ENCODE measurements around the gene CCPG1. TPM values are rescaled to one million over a fixed set of nuclear protein-coding genes. Genes with fewer than 3 reads are reported as not detected.

Gene CCPG1
- total RNA-seq, 1 experiment from 2014 or later = 298 TPM

DNA sequence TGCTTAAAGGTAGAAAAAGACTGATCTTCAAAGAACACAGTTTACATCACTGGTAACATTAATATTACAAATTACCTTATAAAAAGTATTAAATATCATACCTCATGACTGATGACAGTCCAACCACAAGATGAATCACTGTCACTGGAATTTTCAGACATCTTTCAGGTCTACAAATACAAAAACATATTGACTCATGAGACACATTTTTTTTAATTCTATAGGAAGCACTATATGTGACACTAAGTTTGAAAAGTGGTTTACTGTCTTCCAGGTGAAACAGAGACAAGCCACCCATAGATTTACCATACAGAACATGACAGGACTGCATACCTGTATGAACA, 18.9 kb downstream of the CCPG1 start:
- no peak for DNase-seq (ENCODE audit: extremely low read depth, low read depth)

DNA sequence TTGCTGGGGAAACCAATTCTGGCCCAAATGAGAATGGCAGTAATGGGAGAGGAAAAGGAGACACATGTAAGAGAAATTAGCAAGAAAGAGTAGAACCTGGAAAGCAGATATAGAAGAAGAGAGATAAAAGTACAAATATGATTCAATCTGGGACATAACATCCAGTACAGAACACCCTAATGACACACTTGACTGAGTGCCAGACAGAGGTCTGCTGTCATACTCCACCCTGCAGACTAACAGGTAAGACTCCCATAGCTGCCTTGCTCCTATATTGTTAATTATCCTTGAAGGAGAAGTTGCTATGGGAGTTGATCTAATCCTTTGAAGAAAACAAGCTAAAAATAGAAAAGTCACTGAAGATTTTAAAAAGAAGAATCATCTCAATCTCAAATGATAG, 21.1 kb downstream of the CCPG1 start:
- no peak for DNase-seq (ENCODE audit: extremely low read depth, low read depth)

DNA sequence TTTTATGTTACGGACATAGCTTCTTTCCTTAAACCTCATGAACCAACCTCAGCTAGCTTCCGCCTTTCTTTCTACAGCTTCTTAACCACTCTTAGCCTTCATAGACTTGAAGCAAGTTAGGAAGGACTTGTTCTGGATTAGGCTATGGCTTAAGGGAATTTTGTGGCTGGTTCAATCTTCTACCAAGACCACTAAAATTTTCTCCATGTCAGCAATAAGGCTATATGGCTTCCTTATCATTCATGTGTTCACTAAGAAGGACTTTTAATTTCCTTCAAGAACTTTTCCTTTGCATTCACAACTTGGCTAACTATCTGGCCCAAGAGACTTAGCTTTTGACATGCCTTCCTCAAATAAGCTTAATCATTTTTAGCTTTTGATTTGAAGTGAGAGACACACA, 24.5 kb downstream of the CCPG1 start:
- DNase-seq (ENCODE audit: extremely low read depth, low read depth) = no peak

DNA sequence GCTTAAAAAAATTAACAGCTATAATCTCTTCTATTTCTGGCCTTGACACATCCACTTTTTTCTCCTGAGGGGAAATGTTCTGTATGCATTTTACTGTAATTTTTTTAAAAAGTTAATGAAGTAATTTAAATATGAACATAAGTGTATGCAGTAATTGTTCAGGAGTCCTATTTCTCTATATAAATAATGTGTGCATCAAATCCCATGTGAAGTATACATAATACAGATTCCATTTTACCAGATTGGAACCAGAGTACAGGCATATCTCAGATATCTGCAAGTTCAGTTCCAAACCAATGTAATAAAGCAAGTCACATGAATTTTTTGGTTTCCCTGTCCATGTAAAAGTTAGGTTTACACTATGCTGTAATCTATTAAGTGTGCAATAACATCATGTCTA, 26.6 kb downstream of the CCPG1 start:
- no peak for DNase-seq (ENCODE audit: extremely low read depth, low read depth)

DNA sequence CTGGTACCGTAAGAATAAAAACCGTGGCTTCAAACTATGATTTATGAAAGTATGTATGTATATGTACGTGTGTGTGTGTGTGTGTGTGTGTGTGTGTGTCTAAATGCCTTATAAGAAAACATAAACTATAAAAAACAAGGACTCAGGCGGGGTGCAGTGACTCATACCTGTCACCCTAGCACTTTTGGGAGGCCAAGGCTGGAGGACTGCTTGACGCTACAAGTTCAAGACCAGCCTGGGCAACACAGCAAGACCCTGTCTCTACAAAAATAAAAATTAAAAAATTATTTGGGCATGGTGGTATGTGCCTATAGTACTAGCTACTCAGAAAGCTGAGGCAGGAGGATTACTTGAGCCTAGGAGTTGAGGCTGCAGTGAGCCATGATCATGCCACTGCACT, 29.1 kb downstream of the CCPG1 start:
- no peak for DNase-seq (ENCODE audit: extremely low read depth, low read depth)

DNA sequence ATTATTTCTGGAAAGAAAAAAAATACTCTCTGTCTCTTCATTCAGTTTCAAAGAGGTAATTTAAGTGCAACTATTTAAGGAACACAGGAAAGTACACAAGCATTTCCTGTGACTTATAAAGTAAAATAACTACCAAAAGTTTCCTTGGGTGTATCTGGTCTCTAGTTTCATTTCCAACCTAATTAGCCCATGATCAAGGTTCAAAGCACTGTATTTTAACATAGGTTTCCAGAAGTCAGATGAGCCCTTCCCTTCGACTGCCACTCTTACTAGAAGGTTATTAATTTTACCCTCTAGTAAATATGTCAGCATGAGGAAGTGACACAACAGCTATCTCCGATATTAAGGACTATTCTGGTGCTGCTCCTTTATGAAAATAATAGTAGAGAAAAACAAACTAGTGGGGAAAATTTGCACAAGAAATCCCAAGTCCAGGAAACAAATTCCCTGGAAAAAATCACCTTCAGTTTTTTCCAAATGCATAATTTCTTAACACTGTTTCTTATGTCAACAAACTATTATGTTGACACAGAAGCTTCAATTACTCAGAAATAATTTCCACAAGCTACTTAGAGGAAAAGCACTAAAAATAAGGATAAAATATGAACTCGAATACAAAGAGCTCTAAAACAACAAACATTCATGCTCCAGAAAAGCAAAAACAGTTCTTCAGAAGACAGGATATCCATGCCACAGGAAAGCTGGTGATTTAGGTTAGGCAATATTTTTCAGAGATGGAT, 35.3 kb downstream of the CCPG1 start:
- no peak for DNase-seq (ENCODE audit: extremely low read depth, low read depth)

DNA sequence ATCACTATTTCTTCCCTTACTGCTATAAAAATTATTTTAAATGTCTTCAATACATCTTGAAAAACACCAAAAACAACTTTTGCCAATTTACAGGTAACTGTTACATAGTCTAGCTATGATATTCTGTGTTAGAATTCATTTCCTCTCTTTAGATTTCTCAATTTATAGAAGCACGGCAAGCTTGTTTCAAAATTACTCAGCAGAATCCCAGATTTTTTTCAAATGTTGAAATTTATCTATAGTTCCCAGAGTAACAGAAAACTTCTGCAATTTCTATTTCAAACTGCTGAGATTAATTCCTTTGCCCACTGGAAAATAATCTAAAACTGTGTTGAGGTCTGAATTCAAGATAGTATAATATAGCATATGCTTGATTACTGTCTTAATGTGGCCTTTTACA, 41.2 kb downstream of the CCPG1 start:
- no peak for DNase-seq (ENCODE audit: extremely low read depth, low read depth)

DNA sequence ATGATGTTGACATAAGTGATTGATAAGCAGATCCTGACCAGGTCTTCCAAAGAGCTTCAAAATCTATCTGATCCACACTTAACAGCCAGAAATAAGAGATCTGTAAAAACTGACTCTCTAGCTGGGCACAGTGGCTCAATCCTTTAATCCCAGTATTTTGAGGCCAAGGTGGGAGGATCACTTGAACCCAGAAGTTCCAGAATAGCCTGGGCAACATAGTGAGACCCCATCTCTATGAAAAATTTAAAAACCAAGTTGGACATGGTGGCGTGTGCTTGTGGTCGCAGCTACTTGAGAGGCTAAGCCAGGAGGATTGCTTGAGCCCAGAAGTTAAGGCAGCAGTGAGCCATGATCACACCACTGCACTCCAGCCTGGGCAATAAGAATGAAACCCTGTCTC, 45.5 kb downstream of the CCPG1 start:
- DNase-seq (ENCODE audit: extremely low read depth, low read depth) = no peak

DNA sequence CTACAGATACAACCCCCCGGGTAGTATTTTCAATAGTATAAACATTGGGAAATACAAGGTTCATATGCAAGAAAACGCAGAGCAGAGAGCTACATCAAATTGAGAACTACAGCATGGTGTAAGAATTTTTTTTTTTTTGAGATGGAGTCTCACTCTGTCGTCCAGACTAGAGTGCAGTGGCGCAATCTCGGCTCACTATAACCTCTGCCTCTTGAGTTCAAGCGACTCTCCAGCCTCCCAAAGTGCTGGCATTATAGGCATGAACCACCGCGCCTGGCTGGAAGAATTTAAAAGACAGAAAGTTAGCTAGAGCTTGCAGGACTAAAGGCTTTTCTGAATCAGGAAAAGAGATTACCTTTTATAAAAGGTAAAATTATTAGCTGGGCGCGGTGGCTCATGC, 47.1 kb downstream of the CCPG1 start:
- DNase-seq (ENCODE audit: extremely low read depth, low read depth) = no peak

DNA sequence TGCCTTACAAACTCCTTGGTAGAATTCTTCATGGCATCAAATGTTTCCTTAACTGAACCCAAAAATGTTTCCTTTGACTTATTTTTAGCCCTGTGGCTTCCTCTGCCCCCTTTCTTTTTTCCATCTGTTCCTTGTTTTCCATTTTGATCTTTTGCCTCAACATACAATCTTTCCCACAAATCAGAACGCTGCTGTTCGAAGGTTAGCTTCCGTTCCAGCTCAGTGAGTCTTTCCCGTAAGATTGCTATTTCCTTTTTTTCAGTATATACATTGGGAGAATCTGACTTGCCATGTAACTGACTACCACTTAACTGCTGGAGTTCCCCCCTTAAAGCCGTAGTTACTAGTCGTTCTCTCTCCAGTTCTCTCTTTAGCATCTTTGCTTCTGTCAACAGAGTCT, 47.9 kb downstream of the CCPG1 start:
- no peak for DNase-seq (ENCODE audit: extremely low read depth, low read depth)

DNA sequence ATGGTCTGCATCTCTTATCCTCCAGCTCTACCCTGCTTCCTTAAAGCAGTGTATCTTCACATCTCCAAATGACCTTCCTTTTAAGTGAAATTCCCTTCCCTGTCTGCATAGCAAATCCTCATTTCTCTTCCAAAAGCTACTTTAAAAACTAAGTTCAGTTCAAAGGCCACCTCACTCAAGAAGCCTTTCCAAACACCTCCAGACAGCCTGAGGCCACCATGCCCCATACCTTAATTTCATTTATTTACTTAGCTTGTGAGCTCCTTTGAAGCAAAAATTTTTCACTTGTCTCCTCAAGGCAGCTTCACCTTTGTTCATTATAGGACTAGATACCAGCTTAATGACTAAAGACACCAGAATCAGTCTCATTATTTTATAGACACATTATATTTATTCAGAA, 49.7 kb downstream of the CCPG1 start:
- DNase-seq (ENCODE audit: extremely low read depth, low read depth) = no peak

DNA sequence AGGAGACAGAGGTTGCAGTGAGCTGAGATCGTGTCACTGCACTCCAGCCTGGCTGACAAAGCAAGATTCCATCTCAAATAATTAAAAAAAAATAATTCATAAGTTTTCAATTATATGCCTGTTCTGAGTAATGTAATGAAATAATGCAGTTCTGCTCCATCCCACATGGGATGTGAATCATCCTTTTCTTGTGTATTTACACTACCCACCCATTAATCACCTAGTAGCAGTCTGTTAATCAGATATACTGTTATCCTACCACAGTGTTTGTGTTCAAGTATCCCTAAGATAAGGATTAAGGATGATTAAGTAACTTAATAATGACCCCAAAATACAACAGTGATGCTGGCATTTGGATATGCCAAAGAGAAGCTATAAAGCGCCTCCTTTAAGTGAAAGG, 50.4 kb downstream of the CCPG1 start:
- DNase-seq (ENCODE audit: extremely low read depth, low read depth) = no peak

DNA sequence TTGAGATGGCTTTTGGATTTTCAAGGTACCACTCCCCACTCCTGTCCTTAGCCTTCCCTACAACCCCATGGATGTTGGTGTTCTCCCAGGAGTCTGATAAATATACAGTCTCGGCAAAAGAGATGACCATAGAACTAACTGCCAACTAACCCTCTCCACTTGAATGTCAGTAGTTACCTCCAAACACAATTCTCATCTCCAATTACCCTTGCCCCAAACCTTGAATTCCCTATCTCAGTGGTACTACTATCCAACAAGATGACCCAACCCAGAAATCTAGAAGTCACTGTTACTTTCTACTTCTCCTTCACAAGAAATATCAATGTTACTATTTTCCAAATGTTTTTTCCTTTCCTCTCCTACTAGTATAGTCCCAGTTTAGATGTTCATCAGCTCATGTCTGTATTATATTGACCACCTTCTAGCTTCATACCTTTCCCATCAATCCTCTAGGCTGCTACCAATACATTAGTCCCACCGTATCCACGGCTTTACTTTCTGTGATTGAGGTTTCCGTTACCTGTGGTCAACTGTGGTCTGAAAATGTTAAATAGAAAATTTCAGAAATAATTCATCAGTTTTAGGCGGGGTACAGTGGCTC, 51.1 kb downstream of the CCPG1 start:
- no peak for DNase-seq (ENCODE audit: extremely low read depth, low read depth)

DNA sequence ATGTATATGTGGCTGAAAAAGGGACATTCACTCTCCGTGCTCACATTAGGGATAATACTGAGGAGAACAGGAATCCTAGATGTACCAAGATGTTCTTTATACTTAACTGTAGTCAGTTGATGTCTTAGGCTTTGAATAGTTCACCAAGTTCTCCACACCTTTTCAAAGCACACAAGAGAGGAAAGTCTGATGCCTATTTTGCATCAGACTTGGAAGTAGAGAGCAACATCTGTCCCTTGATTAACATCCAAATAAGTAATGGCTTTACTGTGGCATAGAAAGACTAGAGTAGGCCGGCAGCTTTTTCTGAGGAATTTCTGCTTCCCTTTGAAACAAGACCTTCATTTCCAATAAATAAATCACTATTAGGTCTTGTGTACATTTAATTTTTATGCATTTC, 55.1 kb downstream of the CCPG1 start:
- no peak for DNase-seq (ENCODE audit: extremely low read depth, low read depth)

DNA sequence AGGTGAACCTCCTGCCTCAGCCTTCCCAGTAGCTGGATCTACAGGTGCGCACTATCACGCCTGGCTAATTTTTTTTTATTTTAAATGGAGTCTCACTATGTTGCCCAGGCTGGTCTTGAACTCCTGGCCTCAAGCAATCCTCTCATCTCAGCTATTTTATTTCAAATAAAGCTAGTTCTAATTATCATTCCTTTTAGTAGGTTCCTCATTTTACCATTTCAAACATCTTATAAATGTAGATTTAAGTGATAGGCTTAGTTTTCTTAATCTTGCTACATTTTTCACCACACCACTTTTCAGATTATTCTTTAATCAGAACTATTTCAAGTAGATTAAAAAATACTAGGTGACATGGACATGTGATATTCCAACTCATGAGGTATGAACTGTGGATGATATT, 58.9 kb downstream of the CCPG1 start:
- DNase-seq (ENCODE audit: extremely low read depth, low read depth) = no peak

DNA sequence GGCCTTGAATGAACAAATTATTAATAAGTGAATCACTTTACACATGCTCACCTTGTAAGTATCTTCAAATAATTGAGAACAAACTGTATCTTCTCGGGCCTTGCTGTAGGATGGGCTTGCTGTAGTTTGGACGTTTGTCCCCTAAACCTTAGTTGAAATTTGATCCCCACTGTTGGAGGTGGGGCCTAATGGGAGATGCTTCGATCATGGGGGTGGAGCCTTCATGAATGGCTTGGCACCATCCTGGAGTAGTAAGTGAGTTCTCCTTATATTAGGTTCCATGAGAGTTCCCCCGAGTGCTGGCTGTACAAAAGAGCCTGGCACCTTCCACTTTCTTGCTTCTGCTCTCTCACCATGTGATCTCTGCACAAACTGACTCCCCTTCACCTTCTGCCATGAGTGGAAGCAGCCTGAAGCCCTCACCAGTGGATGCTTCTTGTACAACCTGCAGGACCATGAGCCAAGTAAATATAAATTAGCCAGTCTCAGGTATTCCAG, 59.8 kb downstream of the CCPG1 start:
- no peak for DNase-seq (ENCODE audit: extremely low read depth, low read depth)

DNA sequence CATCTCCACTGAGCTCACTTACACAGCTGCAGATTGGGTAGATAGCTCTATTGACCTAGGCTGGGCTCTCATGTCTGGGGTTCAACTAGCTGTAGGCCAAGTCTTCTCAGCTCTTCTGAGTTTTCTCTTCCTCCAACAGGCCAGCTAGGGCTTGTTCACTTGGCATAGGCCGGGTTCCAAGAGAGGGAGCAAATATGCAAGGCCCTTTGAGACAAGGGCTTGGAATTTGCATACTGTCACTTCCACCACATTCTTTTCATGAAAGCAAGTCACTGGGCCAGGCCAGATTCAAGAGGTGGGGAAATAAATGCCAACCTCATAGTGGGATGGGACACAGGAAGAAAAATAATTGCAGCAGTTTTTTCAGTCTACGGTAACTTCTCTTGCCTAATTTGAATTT, 64.0 kb downstream of the CCPG1 start:
- DNase-seq (ENCODE audit: extremely low read depth, low read depth) = no peak

DNA sequence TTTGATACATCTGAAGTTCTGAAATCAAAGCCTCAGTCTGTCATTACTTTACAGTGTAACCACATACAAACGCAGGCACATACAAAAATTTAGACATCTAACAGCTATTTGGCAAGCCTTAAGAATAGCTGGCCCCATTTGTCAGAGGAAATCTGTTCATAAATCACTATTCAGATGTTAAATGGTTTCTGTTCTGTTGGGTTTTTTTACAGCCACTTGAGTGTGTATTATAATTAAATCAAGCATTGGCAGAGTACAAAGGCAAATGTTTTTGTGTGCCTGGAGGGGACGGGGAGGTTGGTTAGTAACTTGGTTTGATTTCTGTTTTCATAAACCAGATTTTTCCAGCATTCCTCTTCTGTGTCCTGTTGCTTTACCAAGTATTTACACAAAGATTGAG, 65.0 kb downstream of the CCPG1 start:
- DNase-seq (ENCODE audit: extremely low read depth, low read depth) = no peak

DNA sequence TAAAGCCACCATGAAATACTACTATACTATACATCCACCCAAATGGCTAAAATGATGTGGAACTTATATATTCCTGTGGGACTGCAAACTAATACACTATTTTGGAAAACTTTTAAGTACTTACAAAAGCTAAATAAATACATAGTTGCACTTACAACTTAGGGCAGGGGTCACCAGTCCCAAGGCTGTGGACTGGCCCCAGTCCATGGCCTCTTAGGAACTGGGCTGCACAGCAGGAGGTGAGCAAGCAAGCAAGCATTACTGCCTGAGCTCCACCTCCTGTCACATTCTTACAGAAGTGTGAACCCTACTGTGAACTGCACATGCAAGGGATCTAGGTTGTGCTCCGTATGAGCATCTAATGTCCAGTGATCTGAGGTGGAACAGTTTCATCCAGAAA, 71.0 kb downstream of the CCPG1 start:
- no peak for DNase-seq (ENCODE audit: extremely low read depth, low read depth)

DNA sequence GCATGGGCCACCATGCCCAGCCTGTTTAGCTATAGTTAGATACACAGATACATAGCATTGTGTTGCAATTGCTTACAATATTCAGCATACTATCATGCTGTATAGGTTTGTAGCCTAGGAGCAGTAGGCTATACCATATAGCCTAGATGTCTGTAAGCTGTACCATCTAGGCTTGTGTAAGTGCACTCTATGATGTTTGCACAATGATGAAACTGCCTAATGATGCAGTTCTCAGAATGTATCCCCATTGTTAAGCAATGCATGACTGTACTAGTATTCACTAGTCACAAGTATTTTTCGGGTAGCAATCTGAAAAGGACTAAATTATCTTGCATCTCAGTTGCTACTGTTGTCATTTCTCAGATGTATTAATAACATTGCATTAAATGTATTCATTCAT, 73.2 kb downstream of the CCPG1 start:
- DNase-seq (ENCODE audit: extremely low read depth, low read depth) = no peak

DNA sequence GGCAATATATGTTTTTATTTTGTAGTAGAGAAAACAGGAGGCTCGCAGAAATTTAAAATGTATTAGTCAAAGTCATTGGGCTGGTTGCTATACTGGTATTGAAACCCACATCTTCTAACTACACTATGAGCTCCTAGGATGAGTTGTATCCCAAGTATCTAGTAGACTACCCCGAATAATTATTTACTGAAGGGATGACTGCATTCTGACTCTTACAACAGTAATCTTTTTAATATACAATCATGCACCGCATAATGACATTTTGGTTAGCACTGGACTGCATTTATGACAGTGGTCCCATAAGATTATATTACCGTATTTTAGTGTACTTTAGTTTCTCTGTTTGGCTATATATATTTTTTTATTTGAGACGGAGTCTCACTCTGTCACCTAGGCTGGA, 73.8 kb downstream of the CCPG1 start:
- no peak for DNase-seq (ENCODE audit: extremely low read depth, low read depth)

DNA sequence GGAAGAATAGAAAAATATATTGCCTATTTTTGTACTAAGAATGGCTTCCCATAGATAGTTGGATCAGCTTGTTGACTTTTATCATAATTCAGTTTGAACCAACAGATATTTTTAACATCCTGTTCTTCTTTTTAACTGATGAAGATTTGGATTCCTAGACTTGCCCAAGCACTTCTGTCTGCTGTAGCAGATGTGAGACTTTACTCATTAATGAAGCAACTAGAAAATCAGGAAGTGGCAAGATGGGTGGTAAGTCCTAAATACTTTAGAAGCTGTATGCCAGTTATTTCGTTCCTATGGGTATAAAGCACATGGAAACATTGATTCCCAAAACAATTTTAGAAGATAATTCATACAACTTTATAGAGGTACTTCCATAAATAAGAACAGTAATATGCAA, 80.8 kb downstream of the CCPG1 start:
- DNase-seq (ENCODE audit: extremely low read depth, low read depth) = no peak

DNA sequence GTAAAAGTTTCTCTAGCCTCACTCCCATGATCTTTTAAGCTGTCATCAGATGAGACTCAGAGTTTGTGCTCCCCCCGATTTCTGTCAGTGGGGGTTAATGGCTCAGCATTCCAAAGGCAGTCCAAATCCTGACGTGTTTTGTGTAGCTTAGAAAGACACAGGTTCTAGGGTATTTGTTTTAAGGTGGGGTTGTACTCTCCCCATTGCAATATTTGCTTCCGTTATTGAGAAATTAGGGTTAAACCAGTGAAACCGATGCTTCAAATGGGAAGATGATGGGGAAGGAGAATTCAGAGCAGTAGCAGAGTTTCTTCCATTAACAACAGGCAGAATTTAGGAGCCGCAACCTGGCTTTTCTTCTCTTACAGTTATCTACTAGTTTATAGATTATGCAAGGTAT, 85.7 kb downstream of the CCPG1 start:
- DNase-seq (ENCODE audit: extremely low read depth, low read depth) = no peak
